HEK293T (cell line): ENCODE results near the gene ZNF93.
"Not testable (repeated sequence)": the region's sequence is repeated elsewhere in the genome, so short reads cannot be mapped to it uniquely, and the experiment has no call there.

Experiments used
- BHLHE40 ChIP-seq: fragments of 450-650 bp; IDR thresholded peaks from 2 replicates; pipeline ENCODE4 v1.6.1; 2016; ENCODE audit warnings: mild to moderate bottlenecking, moderate library complexity, borderline replicate concordance
- HDGF ChIP-seq: fragments of 450-650 bp; IDR thresholded peaks from 2 replicates; pipeline ENCODE4 v1.6.1; 2017; ENCODE audit warnings: antibody characterized with exemption, borderline replicate concordance
- SP1 ChIP-seq: fragments of 450-650 bp; IDR thresholded peaks from 2 replicates; pipeline ENCODE4 v1.6.1; 2017
- TARDBP ChIP-seq: fragments of 450-650 bp; IDR thresholded peaks from 2 replicates; pipeline ENCODE4 v1.6.1; 2016
- ZNF384 ChIP-seq: fragments of 450-650 bp; IDR thresholded peaks from 2 replicates; pipeline ENCODE4 v1.6.1; 2016
- TF ChIP-seq, protein P1 (sequence below): fragments of 450-650 bp; IDR thresholded peaks from 2 replicates; pipeline ENCODE4 v1.6.1; 2016

DNA sequence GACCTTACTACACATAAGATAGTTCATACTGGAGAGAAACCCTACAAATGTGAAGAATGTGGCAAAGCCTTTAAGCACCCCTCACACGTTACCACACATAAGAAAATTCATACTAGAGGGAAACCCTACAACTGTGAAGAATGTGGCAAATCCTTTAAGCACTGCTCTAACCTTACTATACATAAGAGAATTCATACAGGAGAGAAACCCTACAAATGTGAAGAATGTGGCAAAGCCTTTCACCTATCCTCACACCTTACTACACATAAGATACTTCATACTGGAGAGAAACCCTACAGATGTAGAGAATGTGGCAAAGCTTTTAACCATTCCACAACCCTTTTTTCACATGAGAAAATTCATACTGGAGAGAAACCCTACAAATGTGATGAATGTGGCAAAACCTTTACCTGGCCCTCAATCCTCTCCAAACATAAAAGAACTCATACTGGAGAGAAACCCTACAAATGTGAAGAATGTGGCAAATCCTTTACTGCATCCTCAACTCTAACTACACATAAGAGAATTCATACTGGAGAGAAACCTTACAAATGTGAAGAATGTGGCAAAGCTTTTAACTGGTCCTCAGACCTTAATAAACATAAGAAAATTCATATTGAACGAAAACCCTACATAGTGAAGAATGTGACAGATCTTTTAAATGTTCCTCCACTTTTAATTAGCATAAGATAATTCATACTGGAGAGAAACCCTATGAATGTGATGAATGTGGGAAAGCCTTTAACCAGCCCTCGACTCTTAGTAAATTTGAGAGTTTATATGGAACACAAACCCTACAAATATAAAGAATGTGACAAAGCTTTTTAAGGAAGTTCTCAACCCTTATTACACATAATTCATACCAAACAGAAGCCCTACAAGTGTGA, 8.4 kb upstream of the ZNF93 start:
- not testable (repeated sequence) for TF ChIP-seq SP1, ZNF384, TARDBP, HDGF, BHLHE40
- TF ChIP-seq, protein P1, sequence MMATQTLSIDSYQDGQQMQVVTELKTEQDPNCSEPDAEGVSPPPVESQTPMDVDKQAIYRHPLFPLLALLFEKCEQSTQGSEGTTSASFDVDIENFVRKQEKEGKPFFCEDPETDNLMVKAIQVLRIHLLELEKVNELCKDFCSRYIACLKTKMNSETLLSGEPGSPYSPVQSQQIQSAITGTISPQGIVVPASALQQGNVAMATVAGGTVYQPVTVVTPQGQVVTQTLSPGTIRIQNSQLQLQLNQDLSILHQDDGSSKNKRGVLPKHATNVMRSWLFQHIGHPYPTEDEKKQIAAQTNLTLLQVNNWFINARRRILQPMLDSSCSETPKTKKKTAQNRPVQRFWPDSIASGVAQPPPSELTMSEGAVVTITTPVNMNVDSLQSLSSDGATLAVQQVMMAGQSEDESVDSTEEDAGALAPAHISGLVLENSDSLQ, result not testable (repeated sequence)
